ENCODE measurements around the gene CBFB. TPM values are rescaled to one million over a fixed set of nuclear protein-coding genes. Genes with fewer than 3 reads are reported as not detected.

CBFB gene
- total RNA-seq, 3 donors from 2014 or later (not counting 1 experiment from before 2014, with no cell fraction given): 96.1 to 102 (median 97.2) TPM

DNA sequence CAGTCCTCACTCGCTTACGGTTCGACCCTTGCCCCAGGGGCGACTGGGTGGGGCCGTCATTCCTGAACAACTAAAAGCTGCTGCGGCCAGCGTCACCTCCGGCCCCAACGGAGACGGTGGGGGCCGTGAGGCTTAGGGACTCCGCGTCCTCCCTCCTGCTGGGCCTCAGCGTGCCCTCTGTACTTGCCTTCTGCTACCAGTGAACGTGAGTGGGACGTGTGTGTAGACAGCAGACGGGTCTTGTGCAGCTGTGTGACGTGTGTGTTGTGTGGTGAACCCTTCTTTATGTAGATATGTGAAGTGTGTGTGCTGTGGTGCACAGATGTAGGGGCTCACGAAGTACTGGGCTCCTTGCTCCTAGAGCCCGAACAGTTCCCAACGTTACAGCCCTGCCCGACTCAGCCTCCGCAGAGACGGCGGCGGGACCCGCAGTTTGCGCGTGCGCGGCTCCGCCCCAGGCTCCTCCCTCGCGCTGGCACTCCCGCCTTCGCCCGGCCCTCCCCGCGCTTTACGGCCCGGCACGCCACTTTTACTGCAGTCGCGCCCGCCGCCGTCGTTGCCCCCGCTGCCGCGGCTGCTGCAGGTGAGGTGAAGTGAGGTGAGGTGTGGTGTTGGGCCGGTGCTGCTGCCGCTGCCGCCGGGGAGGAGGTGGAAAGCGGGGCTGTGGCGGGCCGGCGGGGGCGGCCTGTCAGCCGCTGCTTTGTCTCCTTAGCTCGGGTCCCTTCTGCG lies 80.6 kb downstream of the CBFB start, which contains the start of gene PHAF1:
Gene PHAF1, plus strand, starts transcription at position 535 of the 729 bp plus-strand sequence. CDS start 235 bp downstream, outside the sequence.
- peaks cover 34 to 38% of the 10 kb centered on the region in 2 donors for H3K4me1 Mint-ChIP-seq
- no peaks in the 10 kb centered on the region for H3K9me3 Mint-ChIP-seq
- ATAC-seq (peak; percentile 91 to 97 (median 95)), DNase-seq (peak; percentile 97)
- intact Hi-C loops (cut with micrococcal nuclease): loop anchor here (1.0 to 10.0 kb wide), 3 partner anchors 48 to 95 kb away; partner anchors contain the start of genes FBXL8 and TRADD
- 3% methylated on average over 63 of the region's 63 CpGs for WGBS (ENCODE audit: insufficient coverage)
- peaks cover 25% of the 10 kb centered on the region for H3K4me1 ChIP-seq (ENCODE audit: control insufficient read depth, insufficient read depth, low read length)
- peak within 1 kb of the TSS; percentile 94 for H3K4me3 Mint-ChIP-seq
- peak within 1 kb of the TSS; percentile 75 for H3K4me3 ChIP-seq (ENCODE audit: low read length)
- no peaks in the 10 kb centered on the region for H3K27me3 Mint-ChIP-seq (ENCODE audit: low read depth in 2 of 2)
- H3K9me3 ChIP-seq (ENCODE audit: control insufficient read depth, insufficient read depth, low read length): no peaks in the 10 kb centered on the region
- H3K27ac Mint-ChIP-seq: peak within 1 kb of the TSS; percentile 65 to 86
- TF ChIP-seq, protein P1, sequence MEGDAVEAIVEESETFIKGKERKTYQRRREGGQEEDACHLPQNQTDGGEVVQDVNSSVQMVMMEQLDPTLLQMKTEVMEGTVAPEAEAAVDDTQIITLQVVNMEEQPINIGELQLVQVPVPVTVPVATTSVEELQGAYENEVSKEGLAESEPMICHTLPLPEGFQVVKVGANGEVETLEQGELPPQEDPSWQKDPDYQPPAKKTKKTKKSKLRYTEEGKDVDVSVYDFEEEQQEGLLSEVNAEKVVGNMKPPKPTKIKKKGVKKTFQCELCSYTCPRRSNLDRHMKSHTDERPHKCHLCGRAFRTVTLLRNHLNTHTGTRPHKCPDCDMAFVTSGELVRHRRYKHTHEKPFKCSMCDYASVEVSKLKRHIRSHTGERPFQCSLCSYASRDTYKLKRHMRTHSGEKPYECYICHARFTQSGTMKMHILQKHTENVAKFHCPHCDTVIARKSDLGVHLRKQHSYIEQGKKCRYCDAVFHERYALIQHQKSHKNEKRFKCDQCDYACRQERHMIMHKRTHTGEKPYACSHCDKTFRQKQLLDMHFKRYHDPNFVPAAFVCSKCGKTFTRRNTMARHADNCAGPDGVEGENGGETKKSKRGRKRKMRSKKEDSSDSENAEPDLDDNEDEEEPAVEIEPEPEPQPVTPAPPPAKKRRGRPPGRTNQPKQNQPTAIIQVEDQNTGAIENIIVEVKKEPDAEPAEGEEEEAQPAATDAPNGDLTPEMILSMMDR (IDR thresholded peaks at IDR 0.05): no peak
- H3K36me3 ChIP-seq (ENCODE audit: control insufficient read depth, insufficient read depth, low read length): no peaks in the 10 kb centered on the region
- H3K27ac ChIP-seq (ENCODE audit: low read length): peak within 1 kb of the TSS; percentile 31
- H3K36me3 Mint-ChIP-seq: no peaks in the 10 kb centered on the region
- no peaks in the 10 kb centered on the region for H3K27me3 ChIP-seq (ENCODE audit: control insufficient read depth, insufficient read depth, low read length)

DNA sequence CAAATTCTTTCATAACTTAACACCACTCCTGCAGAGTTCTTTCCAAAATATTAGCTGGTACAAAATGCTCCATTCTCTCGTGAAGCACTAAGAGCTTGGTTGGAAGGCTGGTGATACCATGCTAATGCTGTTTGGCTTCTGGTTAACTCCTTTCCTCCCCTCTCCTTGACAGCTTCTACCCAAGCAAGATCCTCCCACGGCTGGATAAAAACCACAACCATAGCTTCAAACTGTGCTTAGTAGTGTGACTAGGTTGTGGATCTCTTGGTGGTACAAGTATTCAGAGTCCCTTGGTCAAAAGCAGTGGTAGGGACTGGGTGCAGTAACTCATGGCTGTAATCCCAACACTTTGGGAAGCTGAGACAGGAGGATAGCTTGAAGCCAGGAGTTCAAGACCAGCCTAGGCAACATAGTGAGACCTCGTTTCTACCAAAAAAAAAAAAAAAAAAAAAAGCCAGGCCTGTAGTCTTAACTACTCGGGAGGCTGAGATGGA lies 83.0 kb downstream of the CBFB start:
- H3K36me3 ChIP-seq (ENCODE audit: control insufficient read depth, insufficient read depth, low read length): no peaks in the 10 kb centered on the region
- no peak overlapping the region for H3K27ac Mint-ChIP-seq
- intact Hi-C loops (cut with micrococcal nuclease): loop anchor here (5.0 kb wide), 1 partner anchor 45 kb away; the partner anchor contains the start of genes FBXL8 and TRADD
- 96% methylated on average over 3 of the region's 4 CpGs for WGBS (ENCODE audit: insufficient coverage)
- no peaks in the 10 kb centered on the region for H3K36me3 Mint-ChIP-seq
- ATAC-seq (no peak), DNase-seq (no peak)
- H3K4me3 Mint-ChIP-seq: no peak overlapping the region
- H3K4me1 ChIP-seq (ENCODE audit: control insufficient read depth, insufficient read depth, low read length): peaks cover 25% of the 10 kb centered on the region
- H3K9me3 Mint-ChIP-seq: no peaks in the 10 kb centered on the region
- H3K27me3 ChIP-seq (ENCODE audit: control insufficient read depth, insufficient read depth, low read length): no peaks in the 10 kb centered on the region
- no peak overlapping the region for H3K27ac ChIP-seq (ENCODE audit: low read length)
- no peaks in the 10 kb centered on the region for H3K27me3 Mint-ChIP-seq (ENCODE audit: low read depth in 2 of 2)
- TF ChIP-seq, protein P1 (IDR thresholded peaks at IDR 0.05): no peak
- H3K4me1 Mint-ChIP-seq: peaks cover 34 to 50% of the 10 kb centered on the region in 2 donors
- no peaks in the 10 kb centered on the region for H3K9me3 ChIP-seq (ENCODE audit: control insufficient read depth, insufficient read depth, low read length)
- no peak overlapping the region for H3K4me3 ChIP-seq (ENCODE audit: low read length)

DNA sequence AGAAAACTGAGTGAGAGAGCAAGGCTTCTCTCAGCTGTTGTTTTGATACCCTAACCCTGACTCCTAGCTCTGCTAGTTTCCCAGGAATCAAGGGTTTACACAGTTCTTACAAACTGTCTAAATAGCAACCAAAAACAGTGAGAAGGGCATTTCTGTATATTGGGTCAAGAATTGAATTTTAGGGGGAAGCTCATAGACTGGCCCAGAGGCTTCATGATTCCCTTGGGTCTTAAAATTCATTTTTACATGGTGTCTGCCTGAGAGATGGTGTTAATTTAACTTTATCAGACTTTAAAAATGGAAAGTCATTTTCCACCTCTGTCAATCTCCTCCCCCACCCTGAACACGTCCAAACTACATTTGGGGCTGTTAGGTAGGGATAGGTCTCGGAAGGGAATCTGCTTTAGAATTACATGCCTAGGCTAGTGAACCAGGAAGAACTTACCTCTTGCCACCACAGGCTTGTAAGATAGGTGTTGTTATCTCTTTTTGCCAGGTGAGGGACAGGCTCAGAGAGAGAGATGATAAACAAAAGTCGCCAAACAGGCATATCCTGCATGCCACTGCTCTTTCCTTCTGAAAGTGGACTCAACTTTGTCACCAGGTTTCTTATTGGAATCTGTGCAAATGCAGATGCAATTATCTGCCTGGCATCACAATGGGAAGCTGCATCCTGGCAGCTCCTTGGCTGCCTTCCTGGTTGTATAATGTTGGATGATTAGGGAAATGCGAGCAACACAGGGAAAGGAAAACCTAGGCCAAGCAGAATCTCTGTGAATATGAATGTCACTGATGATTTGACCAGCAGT lies 83.8 kb downstream of the CBFB start:
- ATAC-seq: no peak
- peaks cover 34 to 50% of the 10 kb centered on the region in 2 donors for H3K4me1 Mint-ChIP-seq
- H3K36me3 Mint-ChIP-seq: no peaks in the 10 kb centered on the region
- no peaks in the 10 kb centered on the region for H3K27me3 Mint-ChIP-seq (ENCODE audit: low read depth in 2 of 2)
- H3K9me3 Mint-ChIP-seq: no peaks in the 10 kb centered on the region
- H3K4me3 Mint-ChIP-seq: no peak overlapping the region
- no peaks in the 10 kb centered on the region for H3K27me3 ChIP-seq (ENCODE audit: control insufficient read depth, insufficient read depth, low read length)
- H3K27ac Mint-ChIP-seq: no peak overlapping the region
- TF ChIP-seq, protein P1 (IDR thresholded peaks at IDR 0.05): no peak
- H3K27ac ChIP-seq (ENCODE audit: low read length): no peak overlapping the region
- no peak overlapping the region for H3K4me3 ChIP-seq (ENCODE audit: low read length)
- intact Hi-C loops (cut with micrococcal nuclease): loop anchor here (5.0 kb wide), 1 partner anchor 45 kb away; the partner anchor contains the start of genes FBXL8 and TRADD
- H3K9me3 ChIP-seq (ENCODE audit: control insufficient read depth, insufficient read depth, low read length): no peaks in the 10 kb centered on the region
- H3K4me1 ChIP-seq (ENCODE audit: control insufficient read depth, insufficient read depth, low read length): peaks cover 25% of the 10 kb centered on the region
- no peak for DNase-seq
- H3K36me3 ChIP-seq (ENCODE audit: control insufficient read depth, insufficient read depth, low read length): no peaks in the 10 kb centered on the region
- 99% methylated on average over 3 of the region's 4 CpGs for WGBS (ENCODE audit: insufficient coverage)
